Measurements from ENCODE around the gene APEH. TPM values are rescaled to one million over a fixed set of nuclear protein-coding genes. Genes with fewer than 3 reads are reported as not detected.
A peak's percentile ranks its signal among the peaks of the same experiment; 100 is the strongest.

APEH gene
- total and polyA plus RNA-seq, 9 of the 15 experiments (the other 6 are each of a cell fraction or from before 2014, with no cell fraction given), result 70.9 to 177 (median 117) TPM

DNA sequence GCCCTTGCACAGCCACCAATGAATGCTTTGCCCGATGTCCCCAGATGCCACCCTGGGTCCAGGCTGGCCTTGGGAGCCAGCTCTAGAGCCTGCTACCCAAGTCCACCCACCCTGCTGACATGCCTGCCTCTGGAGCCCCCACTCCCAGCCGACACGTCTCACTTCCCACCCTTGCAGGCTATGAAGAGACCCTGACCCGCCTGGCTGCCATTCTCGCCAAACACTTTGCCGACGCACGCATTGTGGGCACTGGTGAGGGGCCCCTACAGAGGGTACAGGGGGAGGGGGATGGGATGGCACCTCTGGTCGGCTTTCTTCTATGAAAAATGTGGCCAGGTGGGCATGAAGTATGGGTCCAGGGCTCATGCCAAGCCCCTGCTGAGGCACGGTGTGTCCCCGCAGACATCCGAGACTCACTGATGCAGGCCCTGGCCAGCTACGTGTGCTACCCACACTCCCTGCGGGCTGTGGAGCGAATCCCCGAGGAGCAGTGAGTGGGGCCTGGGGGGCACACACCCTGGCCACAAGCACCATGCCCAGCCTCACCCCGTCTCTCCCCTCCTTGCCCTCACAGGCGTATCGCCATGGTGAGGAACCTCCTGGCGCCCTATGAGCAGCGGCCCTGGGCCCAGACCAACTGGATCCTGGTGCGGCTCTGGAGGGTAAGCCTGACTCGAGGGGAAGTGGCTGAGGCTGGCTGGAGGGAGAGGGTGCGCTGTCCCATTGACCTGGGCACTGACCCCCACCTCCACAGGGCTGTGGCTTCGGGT is 39.4 kb downstream of the APEH start:
- FAIRE-seq (no peak), ATAC-seq (no peak), DNase-seq (ENCODE audit: extremely low read depth in 1 of 4, low spot score in 3 of 4) (no peak)
- H3K79me2 ChIP-seq (ENCODE audit: control insufficient read depth, insufficient read depth, low read length), result no peaks in the 10 kb centered on the region
- in situ Hi-C loops (cut with MboI) (no loop called here), intact Hi-C loops (cut with micrococcal nuclease) (no loop called here)
- H3K4me2 ChIP-seq (ENCODE audit: insufficient read depth, low read length), result no peak overlapping the region
- BruUV-seq (replicated peaks), result no TSS peak
- no peaks in the 10 kb centered on the region for H3K9me3 ChIP-seq (replicated peaks; ENCODE audit: control insufficient read depth, insufficient read depth, low read depth, low read length)
- ChIA-PET POLR2A (interaction anchor here (0.7 to 1.3 kb wide), 3 partner anchors 10 to 42 kb away, joined by 3 to 5 read pairs (median 4); partner anchors contain the start of gene GMPPB), CTCF (ENCODE audit: low intra/inter-chr PET ratio) (no interaction called here)
- H3K9me1 ChIP-seq (ENCODE audit: control insufficient read depth, insufficient read depth, low read length), result no peaks in the 10 kb centered on the region
- H2AFZ ChIP-seq (ENCODE audit: low read depth, low read length), result no peak overlapping the region
- H3K9ac ChIP-seq (ENCODE audit: insufficient read depth in 1 of 2, low read depth in 2 of 2, low read length in 2 of 2), result no peak overlapping the region
- WGBS (ENCODE audit: insufficient coverage, low coverage, missing lambda C conversion rate), result 92% methylated on average over 14 of the region's 25 CpGs
- H3K4me1 ChIP-seq (replicated peaks in 1 of 2; ENCODE audit: control insufficient read depth in 2 of 2, insufficient read depth in 2 of 2, low read length in 2 of 2), result no peaks in the 10 kb centered on the region; a peak in 1 of 5 replicates
- H3K4me3 ChIP-seq, result no peak overlapping the region
- no peaks in the 10 kb centered on the region for H3K27me3 ChIP-seq (ENCODE audit: control insufficient read depth in 2 of 2, insufficient read depth in 2 of 2, low read length in 2 of 2)
- no peak overlapping the region for H3K27ac ChIP-seq (ENCODE audit: extremely low read depth, low read depth, low read length)
- no peaks in the 10 kb centered on the region for H4K20me1 ChIP-seq (replicated peaks; ENCODE audit: control insufficient read depth, insufficient read depth, low read length)
- peaks cover 31% of the 10 kb centered on the region; the same call in 2 of the 3 replicates for H3K36me3 ChIP-seq (ENCODE audit: control insufficient read depth, insufficient read depth, low read length)
- TF ChIP-seq, protein P1, sequence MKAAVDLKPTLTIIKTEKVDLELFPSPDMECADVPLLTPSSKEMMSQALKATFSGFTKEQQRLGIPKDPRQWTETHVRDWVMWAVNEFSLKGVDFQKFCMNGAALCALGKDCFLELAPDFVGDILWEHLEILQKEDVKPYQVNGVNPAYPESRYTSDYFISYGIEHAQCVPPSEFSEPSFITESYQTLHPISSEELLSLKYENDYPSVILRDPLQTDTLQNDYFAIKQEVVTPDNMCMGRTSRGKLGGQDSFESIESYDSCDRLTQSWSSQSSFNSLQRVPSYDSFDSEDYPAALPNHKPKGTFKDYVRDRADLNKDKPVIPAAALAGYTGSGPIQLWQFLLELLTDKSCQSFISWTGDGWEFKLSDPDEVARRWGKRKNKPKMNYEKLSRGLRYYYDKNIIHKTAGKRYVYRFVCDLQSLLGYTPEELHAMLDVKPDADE (conservative IDR thresholded peaks at IDR 0.05; ENCODE audit: control insufficient read depth, low read depth, low read length), result no peak
- TF ChIP-seq ZNF75A (CRISPR knock-in tag; IDR thresholded peaks at IDR 0.05) (no peak), POLR2G (IDR thresholded peaks at IDR 0.05; ENCODE audit: low read depth, low read length) (peak; percentile 63), RBFOX2 (IDR thresholded peaks at IDR 0.05; ENCODE audit: low read depth, low read length) (no peak), POLR2A (conservative IDR thresholded peaks at IDR 0.05) (0 out of 2 replicates have a peak, but pooled peaks have one; percentile 6)
- TF ChIP-seq, protein P2, sequence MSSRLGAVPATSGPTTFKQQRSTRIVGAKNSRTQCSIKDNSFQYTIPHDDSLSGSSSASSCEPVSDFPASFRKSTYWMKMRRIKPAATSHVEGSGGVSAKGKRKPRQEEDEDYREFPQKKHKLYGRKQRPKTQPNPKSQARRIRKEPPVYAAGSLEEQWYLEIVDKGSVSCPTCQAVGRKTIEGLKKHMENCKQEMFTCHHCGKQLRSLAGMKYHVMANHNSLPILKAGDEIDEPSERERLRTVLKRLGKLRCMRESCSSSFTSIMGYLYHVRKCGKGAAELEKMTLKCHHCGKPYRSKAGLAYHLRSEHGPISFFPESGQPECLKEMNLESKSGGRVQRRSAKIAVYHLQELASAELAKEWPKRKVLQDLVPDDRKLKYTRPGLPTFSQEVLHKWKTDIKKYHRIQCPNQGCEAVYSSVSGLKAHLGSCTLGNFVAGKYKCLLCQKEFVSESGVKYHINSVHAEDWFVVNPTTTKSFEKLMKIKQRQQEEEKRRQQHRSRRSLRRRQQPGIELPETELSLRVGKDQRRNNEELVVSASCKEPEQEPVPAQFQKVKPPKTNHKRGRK (tag; IDR thresholded peaks at IDR 0.05), result no peak
